Psoas muscle (tissue), 8 donors: ENCODE measurements around the gene LOXHD1. TPM values are rescaled to one million over a fixed set of nuclear protein-coding genes. Genes with fewer than 3 reads are reported as not detected.

ENCODE experiments used
- ATAC-seq, 4 donors: fragments of 200-7000 bp; cut with Tn5 transposase; one replicate each; pipeline ENCODE4 v1.9.1; 2020; ENCODE audit warnings: moderate library complexity in 3 of 4, mild to moderate bottlenecking in 2 of 4
- DNase-seq, 2 donors: peaks; one replicate each; pipeline ENCODE4 v3.0.0-alpha.2; 2020
- H3K27ac ChIP-seq: fragments of 200-600 bp; one replicate; pipeline ENCODE4 v1.8.0; 2022
- H3K27me3 ChIP-seq, 3 donors: fragments of 200-600 bp in 1 of 3; one replicate each; pipeline versions ENCODE4 v1.6.1 to v1.8.0; 2013 to 2022; ENCODE audit warnings: low read length in 2 of 3, mild to moderate bottlenecking in 2 of 3, moderate library complexity in 1 of 3; ENCODE audit not compliant: insufficient read depth in 3 of 3
- H3K36me3 ChIP-seq, 2 donors: fragments of 200-600 bp in 1 of 2; one replicate each; pipeline versions ENCODE4 v1.6.1 to v1.8.0; 2013 to 2022; ENCODE audit warnings: low read depth in 1 of 2, mild to moderate bottlenecking in 1 of 2, moderate library complexity in 1 of 2; ENCODE audit not compliant: insufficient read depth in 1 of 2
- H3K4me1 ChIP-seq: fragments of 200-600 bp; one replicate; pipeline ENCODE4 v1.8.0; 2022
- H3K4me3 ChIP-seq: fragments of 200-600 bp; one replicate; pipeline ENCODE4 v1.8.0; 2022; ENCODE audit warnings: mild to moderate bottlenecking
- H3K9me3 ChIP-seq: fragments of 200-600 bp; one replicate; pipeline ENCODE4 v1.8.0; 2022
- CTCF ChIP-seq: fragments of 200-600 bp; IDR thresholded peaks from one replicate; pipeline ENCODE4 v1.8.0; 2022; ENCODE audit warnings: antibody characterized with exemption
- WGBS, 3 donors: extraction: QIAGEN DNeasy Blood & Tissue Kit; methylation state at CpG; one replicate each; pipeline versions ENCODE4 v1.1.6 to v1.1.7; 2013; 5-methylcytosine and 5-hydroxymethylcytosine counted together
- intact Hi-C, 2 donors: fragments of 100-400 bp; cut with DNase I; formaldehyde crosslinking; loops; one replicate each; pipeline versions ENCODE4 v1.11.0 to v1.14.2; 2022
- polyA plus RNA-seq, 3 donors: library from polyadenylated mRNA; stranded (reverse); fragments of 200-250 nt; gene quantifications; one replicate each; pipeline ENCODE4 v1.2.3, GENCODE V29; 2013
- total RNA-seq, 4 donors: library from RNA; stranded (reverse); fragmentation: NEBNext Ultra II Directional in 2 of 4; extraction: Animal tissue kit (Norgen Biotek cat#: 25700) in 2 of 4; gene quantifications; one replicate each; pipeline versions ENCODE4 v1.2.1 to v1.2.4, GENCODE V29; 2021 to 2023
- donor health status: healthy with polysubstance abuse.
- donor health status: DM: no; HTN: no; CAD: no; lungs with moderate emphysema.
- donor health status: Bipolar disorder and iron deficiency.
- donor health status: healthy.
- donor health status: DM: yes; HTN: yes; CAD: no.
- donor health status: DM: no; HTN: no; CAD: no.
- donor health status: DM: no; HTN: no; CAD: no.
- donor health status: DM: yes; HTN: yes; CAD: no.

LOXHD1 gene
- total and polyA plus RNA-seq, 7 donors = 0.06 to 0.34 (median 0.12) TPM; not detected in 1

GRCh38 chr18:46482831-46483230, 174.2 kb downstream of the LOXHD1 start:
- ATAC-seq (no peak), DNase-seq (no peak)
- peaks cover 6% of the 10 kb centered on the region for H3K9me3 ChIP-seq
- H3K36me3 ChIP-seq = no peaks in the 10 kb centered on the region
- intact Hi-C loops = loop anchor here in 1 of 2 donors (5.0 to 10.0 kb wide), 2 partner anchors 201 to 318 kb away; no protein-coding TSS in a partner anchor
- 90 to 96% (median 93%) methylated on average over 1 of the region's 1 CpG for WGBS, 3 donors
- H3K4me1 ChIP-seq = peaks cover 1% of the 10 kb centered on the region
- no peak for TF ChIP-seq CTCF
- H3K4me3 ChIP-seq = no peak overlapping the region
- no peaks in the 10 kb centered on the region for H3K27me3 ChIP-seq
- no peak overlapping the region for H3K27ac ChIP-seq

DNA sequence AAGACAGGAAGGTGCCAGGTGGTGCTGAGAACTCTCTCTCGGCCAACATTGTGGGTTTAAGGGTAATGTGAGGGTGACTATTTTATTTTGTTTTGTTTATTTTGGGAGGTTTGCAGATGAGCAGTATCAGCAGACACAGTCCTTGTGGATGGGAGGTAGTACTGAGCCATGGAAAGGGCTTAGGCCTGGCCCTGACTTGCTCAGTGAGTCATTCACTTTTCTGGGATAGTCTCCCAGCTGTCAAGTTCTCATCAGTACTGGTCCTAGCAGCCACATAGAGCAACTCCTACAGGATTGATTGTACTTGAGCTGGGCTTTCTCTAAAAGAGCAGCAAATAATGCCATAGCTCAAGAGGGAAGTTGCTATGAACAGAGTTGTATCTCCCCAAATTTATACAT, 175.2 kb downstream of the LOXHD1 start:
- Histone ChIP-seq H3K27me3 (no peaks in the 10 kb centered on the region), H3K4me1 (no peaks in the 10 kb centered on the region)
- peak in 2 of 4 donors; percentile 43 to 67 for ATAC-seq

GRCh38 chr18:46481048-46481846, 175.8 kb downstream of the LOXHD1 start:
- TF ChIP-seq CTCF = peak; percentile 66
- no peak overlapping the region for H3K4me3 ChIP-seq
- H3K4me1 ChIP-seq = no peaks in the 10 kb centered on the region
- no peaks in the 10 kb centered on the region for H3K36me3 ChIP-seq
- peak in 3 of 4 donors; percentile 50 to 60 (median 53) for ATAC-seq
- H3K27me3 ChIP-seq = no peaks in the 10 kb centered on the region
- intact Hi-C loops = loop anchor here in 1 of 2 donors (5.0 to 10.0 kb wide), 2 partner anchors 199 to 316 kb away; no protein-coding TSS in a partner anchor
- H3K9me3 ChIP-seq = peaks cover 6% of the 10 kb centered on the region
- 60 to 65% (median 62%) methylated on average over 9 of the region's 9 CpGs for WGBS, 3 donors
- H3K27ac ChIP-seq = no peak overlapping the region
- DNase-seq = no peak

More for the DNA sequence above, 175.2 kb downstream of the LOXHD1 start:
- Histone ChIP-seq H3K36me3 (no peaks in the 10 kb centered on the region), H3K9me3 (peaks cover 6% of the 10 kb centered on the region), H3K27ac (no peak overlapping the region), H3K4me3 (no peak overlapping the region)
- intact Hi-C loops = loop anchor here in 1 of 2 donors (5.0 to 10.0 kb wide), 2 partner anchors 200 to 317 kb away; no protein-coding TSS in a partner anchor
- DNase-seq = no peak
- no peak for TF ChIP-seq CTCF
- WGBS, 3 donors = 73 to 100% (median 88%) methylated on average over 1 of the region's 1 CpG

DNA sequence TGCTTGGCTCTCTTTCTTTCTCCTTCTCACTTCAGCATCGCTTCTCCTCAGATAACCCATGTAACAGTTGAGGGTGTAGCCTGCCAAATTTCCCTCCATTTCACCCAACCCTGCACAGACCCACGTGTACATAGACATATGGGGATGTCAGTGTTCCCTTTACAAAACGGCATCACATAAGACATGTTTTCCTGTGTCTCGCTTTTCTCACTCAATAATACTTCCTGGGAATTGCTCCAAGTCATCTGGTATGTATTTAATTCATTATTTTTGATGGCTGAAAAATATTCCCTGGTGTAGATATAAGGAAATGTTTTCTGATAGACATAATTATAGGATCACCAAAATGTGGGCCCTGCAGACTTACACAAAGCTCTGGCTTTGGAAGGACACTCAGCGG, 176.8 kb downstream of the LOXHD1 start:
- Histone ChIP-seq H3K27me3 (no peaks in the 10 kb centered on the region), H3K4me3 (no peak overlapping the region), H3K4me1 (no peaks in the 10 kb centered on the region), H3K9me3 (peaks cover 6% of the 10 kb centered on the region), H3K36me3 (no peaks in the 10 kb centered on the region), H3K27ac (no peak overlapping the region)
- WGBS, 3 donors = 45 to 53% (median 52%) methylated on average over 5 of the region's 5 CpGs
- DNase-seq = no peak
- TF ChIP-seq CTCF = no peak
- intact Hi-C loops = loop anchor here in 1 of 2 donors (5.0 to 10.0 kb wide), 2 partner anchors 198 to 315 kb away; no protein-coding TSS in a partner anchor
- ATAC-seq = no peak
